Dermis blood vessel endothelial cell (primary cell): ENCODE data around the gene MYOC. TPM values are rescaled to one million over a fixed set of nuclear protein-coding genes. Genes with fewer than 3 reads are reported as not detected.
"Not testable (repeated sequence)": the region's sequence is repeated elsewhere in the genome, so short reads cannot be mapped to it uniquely, and the experiment has no call there.

ENCODE experiments used
- DNase-seq: peaks from one replicate; pipeline ENCODE4 v3.0.0; 2010
- total RNA-seq: library from RNA; depleted of rRNA; stranded (reverse); fragments of >200 nt; gene quantifications from 2 replicates; pipeline ENCODE4 v1.2.3, GENCODE V29; 2014

The MYOC gene
- total RNA-seq, 1 donor from 2014 or later = not detected

GRCh38 chr1:171600862-171601261 lies 51.6 kb downstream of the MYOC start:
- DNase-seq = no peak

GRCh38 chr1:171600310-171600709 lies 52.2 kb downstream of the MYOC start:
- not testable (repeated sequence) for DNase-seq

GRCh38 chr1:171597203-171597602 lies 55.3 kb downstream of the MYOC start:
- no peak for DNase-seq

- DNase-seq = no peak
Measured at GRCh38 chr1:171596705-171597104, 55.8 kb downstream of the MYOC start.

GRCh38 chr1:171596119-171596518 lies 56.4 kb downstream of the MYOC start:
- DNase-seq = no peak

GRCh38 chr1:171595324-171595723 lies 57.2 kb downstream of the MYOC start:
- no peak for DNase-seq

GRCh38 chr1:171590022-171590421 lies 62.5 kb downstream of the MYOC start:
- DNase-seq = no peak

GRCh38 chr1:171588230-171588629 lies 64.3 kb downstream of the MYOC start:
- DNase-seq = no peak

- DNase-seq = no peak
Measured at GRCh38 chr1:171585715-171586114, 66.8 kb downstream of the MYOC start.

Other genes with a start within 250 kb of the MYOC start
- gene PRRC2C, start 167.2 kb downstream of the MYOC start, total RNA-seq = 58.0 and 84.7 TPM in 2 replicates
- gene MYOCOS, start 30.4 kb downstream of the MYOC start, total RNA-seq = not detected in 2 replicates
- gene VAMP4, start 89.4 kb upstream of the MYOC start, total RNA-seq = 6.0 and 6.7 TPM in 2 replicates
- 30.8 and 32.2 TPM in 2 replicates for gene METTL13, start 129.0 kb upstream of the MYOC start, total RNA-seq
- 4.2 and 8.2 TPM in 2 replicates for gene DNM3, start 188.8 kb upstream of the MYOC start, total RNA-seq